HepG2 (cell line): ENCODE data around the gene LEPROT. TPM values are rescaled to one million over a fixed set of nuclear protein-coding genes. Genes with fewer than 3 reads are reported as not detected.
A peak's percentile ranks its signal among the peaks of the same experiment; 100 is the strongest.

Source experiments
- ARID2 ChIP-seq: sonication (generic); formaldehyde crosslinking; IDR thresholded peaks from 2 replicates; pipeline ENCODE4 v1.8.1; 2022; ENCODE audit warnings: mild to moderate bottlenecking, missing genetic modification reagents, borderline replicate concordance
- ARNTL ChIP-seq: sonication (generic); formaldehyde crosslinking; IDR thresholded peaks from 2 replicates; pipeline ENCODE4 v1.4.0; 2020; ENCODE audit warnings: mild to moderate bottlenecking, missing genetic modification reagents
- CREB1 ChIP-seq, 2 experiments: fragments of 450-650 bp in 1 of 2; IDR thresholded peaks; 2 replicates each; pipeline ENCODE4 v1.6.1; 2016 to 2017; ENCODE audit warnings: control low read depth in 1 of 2, mild to moderate bottlenecking in 1 of 2, missing compliant biosample characterization in 1 of 2, missing genetic modification characterization in 1 of 2
- DMAP1 ChIP-seq: IDR thresholded peaks from 2 replicates; pipeline ENCODE4 v1.6.1; 2016
- EHMT2 ChIP-seq: fragments of 200-600 bp; sonication (generic); IDR thresholded peaks from 2 replicates; pipeline ENCODE4 v1.7.0; 2017; ENCODE audit warnings: antibody characterized with exemption, low read depth, low read length, borderline replicate concordance
- GATA4 ChIP-seq: sonication (generic); IDR thresholded peaks from 2 replicates; pipeline ENCODE4 v1.6.1; 2016; ENCODE audit warnings: antibody characterized with exemption, low read depth, borderline replicate concordance
- GFI1 ChIP-seq: sonication (generic); formaldehyde crosslinking; IDR thresholded peaks from 2 replicates; pipeline ENCODE4 v1.5.0; 2020; ENCODE audit warnings: missing genetic modification reagents, mild to moderate bottlenecking, borderline replicate concordance
- KLF11 ChIP-seq: IDR thresholded peaks from 2 replicates; pipeline ENCODE4 v1.6.1; 2016; ENCODE audit warnings: missing compliant biosample characterization
- MIER3 ChIP-seq: IDR thresholded peaks from 2 replicates; pipeline ENCODE4 v1.6.1; 2016; ENCODE audit warnings: missing compliant biosample characterization, borderline replicate concordance
- NR2F6 ChIP-seq, 2 experiments: IDR thresholded peaks; 2 replicates each; pipeline ENCODE4 v1.6.1; 2016; ENCODE audit warnings: antibody characterized with exemption in 1 of 2, mild to moderate bottlenecking in 1 of 2
- PHB2 ChIP-seq: fragments of 450-650 bp; IDR thresholded peaks from 2 replicates; pipeline ENCODE4 v1.6.1; 2018; ENCODE audit not compliant: partially characterized antibody
- RARA ChIP-seq: IDR thresholded peaks from 2 replicates; pipeline ENCODE4 v1.6.1; 2016; ENCODE audit warnings: missing genetic modification reagents, missing compliant biosample characterization
- SP5 ChIP-seq: IDR thresholded peaks from 2 replicates; pipeline ENCODE4 v1.6.1; 2016; ENCODE audit warnings: low read depth, borderline replicate concordance
- U2AF2 ChIP-seq: fragments of 200-400 bp; formaldehyde crosslinking; IDR thresholded peaks from 2 replicates; pipeline ENCODE4 v1.6.1; 2017; ENCODE audit warnings: low read depth, mild to moderate bottlenecking, low read length
- ZBTB7B ChIP-seq: sonication (generic); formaldehyde crosslinking; IDR thresholded peaks from 2 replicates; pipeline ENCODE4 v1.4.0; 2020; ENCODE audit warnings: missing genetic modification reagents
- ZNF274 ChIP-seq: sonication (generic); formaldehyde crosslinking; IDR thresholded peaks from 2 replicates; pipeline ENCODE4 v1.5.1; 2020; ENCODE audit warnings: mild to moderate bottlenecking, missing genetic modification reagents
- polyA plus RNA-seq, 8 experiments: library from polyadenylated mRNA; depleted of rRNA in 3 of 8; stranded (reverse) in 7 of 8; unstranded in 1 of 8; fragments of >200 nt; fragmentation: Illumina TruSeq in 4 of 8; extraction: Trizol in 4 of 8; gene quantifications; 2 replicates each; pipeline versions ENCODE4 v1.2.1 to v1.2.3, GENCODE V29; 2011 to 2016; ENCODE audit warnings: low read depth in 4 of 8, missing spikeins in 1 of 8, mixed read lengths in 1 of 8; ENCODE audit not compliant: insufficient read depth in 1 of 8
- total RNA-seq, 5 experiments: library from RNA; depleted of rRNA; stranded (reverse); fragments of >200 nt; fragmentation: Illumina TruSeq; extraction: Trizol; gene quantifications; 2 replicates each; pipeline ENCODE4 v1.2.3, GENCODE V29; 2016; ENCODE audit warnings: low read depth in 1 of 5
- TF ChIP-seq, protein P1 (sequence below): sonication (generic); formaldehyde crosslinking; IDR thresholded peaks from 2 replicates; pipeline ENCODE4 v1.5.0; 2020; ENCODE audit warnings: mild to moderate bottlenecking, missing genetic modification reagents, borderline replicate concordance
- TF ChIP-seq, protein P2 (sequence below): sonication (generic); formaldehyde crosslinking; IDR thresholded peaks from 2 replicates; pipeline ENCODE4 v1.5.1; 2020; ENCODE audit warnings: mild to moderate bottlenecking, missing genetic modification reagents, borderline replicate concordance
- TF ChIP-seq, protein P3 (sequence below): sonication (generic); formaldehyde crosslinking; IDR thresholded peaks from 2 replicates; pipeline ENCODE4 v1.4.0; 2020; ENCODE audit warnings: missing genetic modification reagents, mild to moderate bottlenecking, borderline replicate concordance
- TF ChIP-seq, protein P4 (sequence below): IDR thresholded peaks from 2 replicates; pipeline ENCODE4 v1.6.1; 2016

Gene LEPROT
- total and polyA plus RNA-seq, 2 of the 13 experiments (the other 11 are each of a cell fraction or from before 2014, with no cell fraction given): 36.8 to 51.4 TPM

DNA sequence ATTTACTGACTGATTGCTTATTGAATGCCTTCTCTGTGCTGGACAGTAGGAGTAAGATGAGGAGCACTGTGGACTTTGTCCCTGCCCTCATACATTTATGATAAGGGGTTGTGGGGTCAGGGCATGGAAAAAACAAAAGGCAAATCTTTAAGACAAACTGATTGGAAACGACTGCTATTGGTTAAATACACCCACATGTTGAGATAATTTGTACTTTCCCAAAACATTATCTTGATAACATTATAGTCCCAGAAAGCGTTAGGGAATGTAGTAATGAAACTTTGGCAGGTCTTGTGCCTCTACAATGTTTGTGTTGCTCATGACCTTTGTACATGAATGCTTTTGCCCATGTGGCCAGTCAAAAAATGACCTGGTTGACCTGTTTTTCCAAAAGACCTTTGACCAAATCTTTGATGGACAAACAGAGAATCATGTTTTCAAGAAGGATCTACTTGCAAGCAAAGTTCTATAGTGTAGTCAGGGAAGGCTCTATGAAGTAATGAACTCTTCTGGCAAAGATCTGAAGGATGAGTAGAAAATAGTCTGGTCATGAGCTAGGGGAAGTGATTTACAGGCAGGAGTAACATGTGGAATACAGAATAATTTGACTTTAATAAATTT, 50.9 kb downstream of the LEPROT start (continued):
- TF ChIP-seq, protein P1, sequence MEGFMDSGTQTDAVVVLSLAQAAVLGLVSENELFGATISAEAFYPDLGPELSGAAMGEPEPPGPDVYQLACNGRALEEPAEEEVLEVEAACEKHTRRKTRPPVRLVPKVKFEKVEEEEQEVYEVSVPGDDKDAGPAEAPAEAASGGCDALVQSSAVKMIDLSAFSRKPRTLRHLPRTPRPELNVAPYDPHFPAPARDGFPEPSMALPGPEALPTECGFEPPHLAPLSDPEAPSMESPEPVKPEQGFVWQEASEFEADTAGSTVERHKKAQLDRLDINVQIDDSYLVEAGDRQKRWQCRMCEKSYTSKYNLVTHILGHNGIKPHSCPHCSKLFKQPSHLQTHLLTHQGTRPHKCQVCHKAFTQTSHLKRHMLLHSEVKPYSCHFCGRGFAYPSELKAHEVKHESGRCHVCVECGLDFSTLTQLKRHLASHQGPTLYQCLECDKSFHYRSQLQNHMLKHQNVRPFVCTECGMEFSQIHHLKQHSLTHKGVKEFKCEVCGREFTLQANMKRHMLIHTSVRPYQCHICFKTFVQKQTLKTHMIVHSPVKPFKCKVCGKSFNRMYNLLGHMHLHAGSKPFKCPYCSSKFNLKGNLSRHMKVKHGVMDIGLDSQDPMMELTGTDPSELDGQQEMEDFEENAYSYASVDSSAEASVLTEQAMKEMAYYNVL (CRISPR knock-in tag): 0 out of 2 replicates have a peak, but pooled peaks have one; percentile 46
- TF ChIP-seq EHMT2: peak; percentile 94
- no peak for TF ChIP-seq PHB2
- TF ChIP-seq SP5 (CRISPR knock-in tag): peak; percentile 61; the same call in 1 of the 2 replicates
- peak; percentile 58; the same call in 1 of the 2 replicates for TF ChIP-seq KLF11 (CRISPR knock-in tag)
- TF ChIP-seq CREB1 (IDR thresholded peaks at IDR 0.05): no peak
- TF ChIP-seq CREB1 (CRISPR knock-in tag; IDR thresholded peaks at IDR 0.05): peak; percentile 74
- TF ChIP-seq, protein P2, sequence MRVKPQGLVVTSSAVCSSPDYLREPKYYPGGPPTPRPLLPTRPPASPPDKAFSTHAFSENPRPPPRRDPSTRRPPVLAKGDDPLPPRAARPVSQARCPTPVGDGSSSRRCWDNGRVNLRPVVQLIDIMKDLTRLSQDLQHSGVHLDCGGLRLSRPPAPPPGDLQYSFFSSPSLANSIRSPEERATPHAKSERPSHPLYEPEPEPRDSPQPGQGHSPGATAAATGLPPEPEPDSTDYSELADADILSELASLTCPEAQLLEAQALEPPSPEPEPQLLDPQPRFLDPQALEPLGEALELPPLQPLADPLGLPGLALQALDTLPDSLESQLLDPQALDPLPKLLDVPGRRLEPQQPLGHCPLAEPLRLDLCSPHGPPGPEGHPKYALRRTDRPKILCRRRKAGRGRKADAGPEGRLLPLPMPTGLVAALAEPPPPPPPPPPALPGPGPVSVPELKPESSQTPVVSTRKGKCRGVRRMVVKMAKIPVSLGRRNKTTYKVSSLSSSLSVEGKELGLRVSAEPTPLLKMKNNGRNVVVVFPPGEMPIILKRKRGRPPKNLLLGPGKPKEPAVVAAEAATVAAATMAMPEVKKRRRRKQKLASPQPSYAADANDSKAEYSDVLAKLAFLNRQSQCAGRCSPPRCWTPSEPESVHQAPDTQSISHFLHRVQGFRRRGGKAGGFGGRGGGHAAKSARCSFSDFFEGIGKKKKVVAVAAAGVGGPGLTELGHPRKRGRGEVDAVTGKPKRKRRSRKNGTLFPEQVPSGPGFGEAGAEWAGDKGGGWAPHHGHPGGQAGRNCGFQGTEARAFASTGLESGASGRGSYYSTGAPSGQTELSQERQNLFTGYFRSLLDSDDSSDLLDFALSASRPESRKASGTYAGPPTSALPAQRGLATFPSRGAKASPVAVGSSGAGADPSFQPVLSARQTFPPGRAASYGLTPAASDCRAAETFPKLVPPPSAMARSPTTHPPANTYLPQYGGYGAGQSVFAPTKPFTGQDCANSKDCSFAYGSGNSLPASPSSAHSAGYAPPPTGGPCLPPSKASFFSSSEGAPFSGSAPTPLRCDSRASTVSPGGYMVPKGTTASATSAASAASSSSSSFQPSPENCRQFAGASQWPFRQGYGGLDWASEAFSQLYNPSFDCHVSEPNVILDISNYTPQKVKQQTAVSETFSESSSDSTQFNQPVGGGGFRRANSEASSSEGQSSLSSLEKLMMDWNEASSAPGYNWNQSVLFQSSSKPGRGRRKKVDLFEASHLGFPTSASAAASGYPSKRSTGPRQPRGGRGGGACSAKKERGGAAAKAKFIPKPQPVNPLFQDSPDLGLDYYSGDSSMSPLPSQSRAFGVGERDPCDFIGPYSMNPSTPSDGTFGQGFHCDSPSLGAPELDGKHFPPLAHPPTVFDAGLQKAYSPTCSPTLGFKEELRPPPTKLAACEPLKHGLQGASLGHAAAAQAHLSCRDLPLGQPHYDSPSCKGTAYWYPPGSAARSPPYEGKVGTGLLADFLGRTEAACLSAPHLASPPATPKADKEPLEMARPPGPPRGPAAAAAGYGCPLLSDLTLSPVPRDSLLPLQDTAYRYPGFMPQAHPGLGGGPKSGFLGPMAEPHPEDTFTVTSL (CRISPR knock-in tag): peak; percentile 95
- TF ChIP-seq ZNF274 (CRISPR knock-in tag): no peak
- TF ChIP-seq MIER3 (CRISPR knock-in tag): no peak
- TF ChIP-seq, protein P3, sequence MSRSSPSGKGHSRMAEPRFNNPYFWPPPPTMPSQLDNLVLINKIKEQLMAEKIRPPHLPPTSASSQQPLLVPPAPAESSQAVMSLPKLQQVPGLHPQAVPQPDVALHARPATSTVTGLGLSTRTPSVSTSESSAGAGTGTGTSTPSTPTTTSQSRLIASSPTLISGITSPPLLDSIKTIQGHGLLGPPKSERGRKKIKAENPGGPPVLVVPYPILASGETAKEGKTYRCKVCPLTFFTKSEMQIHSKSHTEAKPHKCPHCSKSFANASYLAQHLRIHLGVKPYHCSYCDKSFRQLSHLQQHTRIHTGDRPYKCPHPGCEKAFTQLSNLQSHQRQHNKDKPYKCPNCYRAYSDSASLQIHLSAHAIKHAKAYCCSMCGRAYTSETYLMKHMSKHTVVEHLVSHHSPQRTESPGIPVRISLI (CRISPR knock-in tag): peak; percentile 65; the same call in 1 of the 2 replicates
- no peak for TF ChIP-seq ARID2 (CRISPR knock-in tag)
- peak; percentile 74; the same call in 1 of the 2 replicates for TF ChIP-seq DMAP1 (CRISPR knock-in tag)
- TF ChIP-seq, protein P4, sequence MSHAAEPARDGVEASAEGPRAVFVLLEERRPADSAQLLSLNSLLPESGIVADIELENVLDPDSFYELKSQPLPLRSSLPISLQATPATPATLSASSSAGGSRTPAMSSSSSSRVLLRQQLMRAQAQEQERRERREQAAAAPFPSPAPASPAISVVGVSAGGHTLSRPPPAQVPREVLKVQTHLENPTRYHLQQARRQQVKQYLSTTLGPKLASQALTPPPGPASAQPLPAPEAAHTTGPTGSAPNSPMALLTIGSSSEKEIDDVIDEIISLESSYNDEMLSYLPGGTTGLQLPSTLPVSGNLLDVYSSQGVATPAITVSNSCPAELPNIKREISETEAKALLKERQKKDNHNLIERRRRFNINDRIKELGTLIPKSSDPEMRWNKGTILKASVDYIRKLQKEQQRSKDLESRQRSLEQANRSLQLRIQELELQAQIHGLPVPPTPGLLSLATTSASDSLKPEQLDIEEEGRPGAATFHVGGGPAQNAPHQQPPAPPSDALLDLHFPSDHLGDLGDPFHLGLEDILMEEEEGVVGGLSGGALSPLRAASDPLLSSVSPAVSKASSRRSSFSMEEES (CRISPR knock-in tag): peak; percentile 91
- TF ChIP-seq GATA4: peak; percentile 34; the same call in 1 of the 2 replicates
- TF ChIP-seq U2AF2: no peak
- peak; percentile 62; the same call in 1 of the 2 replicates for TF ChIP-seq ARNTL (CRISPR knock-in tag)
- peak; percentile 62; the same call in 1 of the 2 replicates for TF ChIP-seq ZBTB7B (CRISPR knock-in tag)
- peak; percentile 98 for TF ChIP-seq GFI1 (CRISPR knock-in tag)
- peak; percentile 89 for TF ChIP-seq RARA
- TF ChIP-seq NR2F6 (IDR thresholded peaks at IDR 0.05): peak; percentile 96
- TF ChIP-seq NR2F6 (CRISPR knock-in tag; IDR thresholded peaks at IDR 0.05): peak; percentile 95
